HG02970 (cell line): ENCODE measurements around the gene TRAK1.
A peak's percentile ranks its signal among the peaks of the same experiment; 100 is the strongest.

Experiments
- ATAC-seq: cut with Tn5 transposase; IDR thresholded peaks from one replicate; pipeline ENCODE4 v1.9.1; 2021; ENCODE audit warnings: mild to moderate bottlenecking, moderate library complexity, moderate number of reproducible peaks; ENCODE audit not compliant: unreplicated experiment, low FRiP score

The TRAK1 gene

GRCh38 chr3:42175386-42176240 lies 84.5 kb downstream of the TRAK1 start:
- ATAC-seq, result no peak

- ATAC-seq, result no peak
Measured at GRCh38 chr3:42176242-42177034, 85.3 kb downstream of the TRAK1 start.

- ATAC-seq, result no peak
Measured at GRCh38 chr3:42177068-42177800, 86.1 kb downstream of the TRAK1 start.

DNA sequence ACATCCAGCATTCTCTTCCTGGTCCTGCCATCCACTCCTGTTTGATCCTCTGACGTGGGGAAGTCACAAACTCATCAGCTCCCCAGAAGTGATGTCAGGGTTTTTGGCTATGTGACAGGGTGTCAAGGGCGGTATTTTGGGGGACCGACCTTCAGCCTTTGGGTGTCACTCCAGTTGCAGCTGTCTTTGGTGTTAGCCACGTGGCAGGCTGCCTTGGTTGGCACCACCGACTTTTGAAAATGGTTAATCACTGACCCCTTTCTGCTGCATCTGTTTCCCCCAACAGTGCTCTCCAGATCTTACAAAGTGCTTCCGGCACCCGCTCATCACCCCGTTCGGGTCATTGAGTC lies 86.6 kb downstream of the TRAK1 start:
- no peak for ATAC-seq

DNA sequence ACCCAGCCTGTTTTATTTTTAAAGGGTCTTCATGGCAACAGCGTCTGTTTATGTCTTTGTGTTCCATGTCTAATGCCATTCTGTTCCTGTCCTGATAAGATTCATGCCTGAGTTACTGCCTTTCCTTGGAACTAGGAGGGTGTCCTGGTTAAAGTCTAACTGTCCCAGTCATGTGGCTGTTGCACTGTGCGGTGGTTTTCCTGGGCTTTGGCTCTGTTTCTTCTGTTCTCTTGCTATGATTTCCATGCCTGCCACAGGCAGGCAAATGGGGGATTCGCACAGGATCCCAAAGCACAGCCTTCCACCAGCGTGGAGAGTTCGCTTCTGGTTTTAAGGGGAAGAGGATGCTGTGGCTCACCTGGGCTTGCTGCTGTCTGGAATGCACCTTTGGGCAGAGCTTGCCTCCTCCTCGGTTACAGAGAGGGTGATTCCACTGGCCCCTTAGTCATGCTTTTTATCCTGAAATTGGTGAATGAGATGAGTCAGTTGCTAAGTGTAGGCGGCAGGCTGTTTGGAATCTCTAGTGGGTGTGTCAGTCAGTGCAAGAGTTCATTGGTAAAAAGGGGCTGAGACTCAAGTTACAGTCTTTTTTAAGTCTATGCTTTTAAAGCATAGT lies 88.1 kb downstream of the TRAK1 start:
- ATAC-seq, result no peak

GRCh38 chr3:42180901-42181300 lies 89.7 kb downstream of the TRAK1 start:
- no peak for ATAC-seq

GRCh38 chr3:42182555-42182954 lies 91.4 kb downstream of the TRAK1 start:
- no peak for ATAC-seq

DNA sequence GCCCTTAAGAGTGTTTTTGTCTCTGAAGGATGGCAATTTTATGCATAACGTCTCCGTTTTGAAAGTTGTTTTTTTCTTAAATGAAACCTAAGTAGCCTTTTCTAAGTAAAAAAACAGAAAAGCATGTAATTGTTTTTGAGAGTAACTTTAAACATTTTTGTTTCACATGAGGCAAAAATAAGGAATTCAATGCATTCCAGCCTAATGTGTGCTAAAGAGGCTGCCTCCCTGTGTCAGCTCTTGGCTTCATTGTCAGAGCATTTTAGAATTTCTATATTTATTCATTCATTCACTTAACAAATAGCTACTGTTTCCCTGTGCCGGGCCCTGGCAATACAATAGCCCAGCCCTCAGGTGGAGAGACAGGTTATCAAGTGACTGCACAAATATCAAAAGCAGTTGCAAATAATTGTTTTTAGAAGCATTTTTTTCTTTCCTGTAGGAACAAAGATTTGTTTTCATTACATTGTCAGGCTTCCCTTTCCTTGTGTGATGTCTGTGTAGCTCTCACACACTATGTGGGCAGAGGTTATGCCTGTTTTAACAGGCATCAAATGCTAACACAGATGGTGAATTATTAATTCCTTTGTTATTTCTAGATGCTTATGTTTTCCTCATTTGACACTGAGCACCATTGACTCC lies 93.0 kb downstream of the TRAK1 start:
- ATAC-seq, result no peak

GRCh38 chr3:42184651-42185443 lies 93.7 kb downstream of the TRAK1 start:
- no peak for ATAC-seq

DNA sequence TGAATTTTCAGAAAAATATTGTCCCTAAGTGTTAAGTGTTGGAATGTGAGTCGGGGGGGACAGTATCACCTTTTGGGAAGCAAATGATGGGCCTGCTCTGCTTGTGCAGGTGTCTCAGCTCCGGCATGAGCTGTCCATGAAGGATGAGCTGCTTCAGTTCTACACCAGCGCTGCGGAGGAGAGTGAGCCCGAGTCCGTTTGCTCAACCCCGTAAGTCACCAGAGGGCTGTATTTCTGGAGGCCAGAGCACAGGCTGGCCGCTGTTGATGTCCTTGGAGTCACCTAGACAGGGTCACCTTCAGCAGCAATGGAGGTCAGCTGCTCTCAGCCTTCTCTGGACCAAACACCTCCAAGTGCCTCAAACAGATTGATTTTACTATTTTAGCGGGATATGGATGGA lies 96.8 kb downstream of the TRAK1 start:
- ATAC-seq, result no peak

DNA sequence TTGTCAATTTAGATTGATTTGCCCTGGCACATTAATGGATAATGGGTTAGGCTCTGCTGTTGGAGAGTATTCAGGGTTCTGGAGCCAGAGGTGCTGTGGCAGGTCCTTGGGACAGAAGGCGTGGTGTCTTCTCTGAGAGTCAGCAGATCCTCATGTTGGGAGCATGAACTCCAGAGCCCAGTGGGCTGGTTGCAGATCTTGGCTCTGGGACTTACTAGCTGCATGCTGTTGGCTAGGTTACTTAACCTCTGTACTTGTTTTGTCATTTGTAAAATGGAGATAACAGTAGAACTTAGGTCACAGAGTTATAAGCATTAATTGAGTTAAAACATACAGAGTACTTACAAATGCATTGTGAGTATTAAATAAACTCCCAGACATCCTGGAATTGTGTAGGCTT lies 97.2 kb downstream of the TRAK1 start:
- no peak for ATAC-seq

DNA sequence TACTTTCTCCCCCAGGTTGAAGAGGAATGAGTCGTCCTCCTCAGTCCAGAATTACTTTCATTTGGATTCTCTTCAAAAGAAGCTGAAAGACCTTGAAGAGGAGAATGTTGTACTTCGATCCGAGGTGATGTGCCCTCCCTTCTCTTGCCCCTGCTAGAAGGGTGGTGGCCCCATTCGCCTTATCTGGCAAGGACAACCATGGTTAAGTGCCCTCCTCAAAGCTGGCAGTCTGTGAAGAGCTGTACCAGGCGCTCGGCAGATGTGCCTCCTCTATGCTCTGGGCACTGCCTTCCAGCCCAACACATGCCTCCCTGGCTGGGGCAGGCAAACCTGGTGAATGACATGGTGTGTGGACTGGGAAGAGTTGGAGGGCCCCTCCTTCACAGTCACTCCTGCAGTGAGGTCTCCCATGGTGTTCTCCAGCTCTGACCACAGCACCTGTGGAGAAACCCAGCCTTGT lies 97.9 kb downstream of the TRAK1 start:
- no peak for ATAC-seq

DNA sequence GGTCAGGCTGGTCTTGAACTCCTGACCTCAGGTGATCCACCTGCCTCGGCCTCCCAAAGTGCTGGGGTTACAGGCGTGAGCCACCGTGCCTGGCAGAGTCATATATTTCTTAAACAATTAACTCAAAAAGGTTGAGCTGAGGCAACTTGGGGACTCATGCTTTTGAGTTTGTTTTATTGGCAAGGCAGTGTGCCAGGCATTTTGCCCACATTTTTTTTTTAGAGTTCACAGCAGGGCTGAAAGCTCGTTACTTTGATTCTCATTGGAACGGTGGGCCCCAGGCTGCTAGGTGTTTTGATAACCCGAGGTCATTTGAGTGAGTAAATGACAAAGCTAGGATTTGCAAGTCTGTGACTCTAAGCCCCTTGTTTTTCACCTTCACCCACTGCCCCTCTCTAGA lies 98.6 kb downstream of the TRAK1 start:
- no peak for ATAC-seq

DNA sequence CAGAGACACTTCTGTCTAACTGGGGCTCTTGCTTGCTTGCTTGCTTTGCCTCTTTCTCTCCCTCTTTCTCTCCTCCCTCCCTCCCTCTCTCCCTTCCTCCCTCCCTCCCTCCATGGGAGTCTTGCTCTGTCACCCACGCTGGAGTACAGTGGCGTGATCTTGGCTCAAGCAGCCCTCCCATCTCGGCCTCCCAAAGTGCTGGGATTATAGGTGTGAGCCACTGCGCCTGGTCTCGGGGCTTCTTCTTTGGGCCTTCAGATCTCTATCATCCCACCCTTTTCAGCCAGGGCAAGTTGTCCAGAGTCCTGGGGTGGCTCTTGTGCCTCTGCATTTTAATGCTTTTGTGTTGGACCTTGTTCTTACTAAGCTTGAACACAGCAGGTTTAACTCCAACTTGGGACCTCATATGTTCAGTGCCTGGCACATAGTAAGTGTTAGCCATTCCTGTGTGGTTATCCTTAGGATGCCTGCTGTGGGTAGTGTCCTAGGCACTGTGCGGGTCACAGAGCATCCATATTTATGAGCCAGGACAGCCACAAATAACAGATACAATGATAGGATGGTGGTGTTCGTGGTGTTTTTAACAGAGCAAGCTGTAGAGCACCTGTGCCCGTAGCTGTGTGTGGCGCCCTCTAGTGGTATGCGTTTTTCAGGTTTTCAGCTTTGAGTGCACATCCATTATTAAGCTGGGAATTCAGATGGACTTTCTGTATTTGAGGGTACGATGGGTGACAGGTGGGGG lies 99.7 kb downstream of the TRAK1 start:
- no peak for ATAC-seq

DNA sequence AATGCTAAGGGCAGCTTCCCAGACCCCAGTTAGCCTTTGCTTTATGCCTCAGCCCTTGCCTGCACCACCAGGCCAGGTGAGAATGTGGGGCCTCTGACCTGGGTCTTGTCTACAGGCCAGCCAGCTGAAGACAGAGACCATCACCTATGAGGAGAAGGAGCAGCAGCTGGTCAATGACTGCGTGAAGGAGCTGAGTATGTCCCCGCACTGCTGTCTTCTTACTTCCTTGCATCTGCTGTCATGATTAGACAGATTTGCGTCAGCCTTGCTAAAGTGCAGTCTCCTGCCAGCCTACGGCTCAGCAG lies 100.2 kb downstream of the TRAK1 start:
- ATAC-seq, result no peak

GRCh38 chr3:42192334-42193200 lies 101.4 kb downstream of the TRAK1 start:
- ATAC-seq, result no peak

DNA sequence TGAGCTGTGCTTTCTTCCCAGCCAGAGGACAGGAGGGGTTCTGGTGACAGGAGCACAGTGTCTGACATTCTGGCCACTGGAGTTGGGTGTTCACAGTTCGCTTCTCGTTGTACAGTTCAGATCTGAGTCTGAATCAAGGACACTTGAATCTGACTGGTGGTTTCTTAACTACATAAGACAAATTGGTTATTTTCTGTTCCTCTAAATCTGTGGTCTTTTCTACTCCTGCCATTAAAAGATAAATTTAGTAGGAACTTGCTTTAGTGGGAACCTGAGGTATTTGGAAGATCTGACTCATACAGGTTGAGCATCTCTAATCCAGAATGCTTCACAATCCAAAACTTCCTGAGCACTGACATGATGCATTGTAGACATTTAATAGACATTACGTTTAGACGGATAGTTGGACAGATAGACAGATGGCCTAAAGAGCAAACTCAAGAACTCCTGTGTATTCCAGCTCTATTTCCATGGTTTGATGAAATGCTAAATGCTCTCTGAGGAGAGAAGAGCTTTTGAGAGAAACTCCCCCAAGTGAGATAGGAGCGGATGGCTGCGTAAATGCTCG lies 103.9 kb downstream of the TRAK1 start:
- ATAC-seq, result no peak

GRCh38 chr3:42195879-42196330 lies 104.7 kb downstream of the TRAK1 start:
- peak; percentile 45 for ATAC-seq
